Astrocyte of the spinal cord (primary cell): ENCODE data around the gene ZNF491.
"Not testable (repeated sequence)": the region's sequence is repeated elsewhere in the genome, so short reads cannot be mapped to it uniquely, and the experiment has no call there.

ENCODE experiments used
- DNase-seq: peaks from one replicate; pipeline ENCODE4 v3.0.0; 2011; ENCODE audit warnings: low read depth, low spot score
- H3K4me3 ChIP-seq: 2 replicates; pipeline ENCODE4 v1.5.1; 2011; ENCODE audit warnings: low read depth, mild to moderate bottlenecking, low read length, moderate library complexity
- in situ Hi-C: cut with HindIII; loops from 2 replicates; pipeline ENCODE4 v1.10.0; 2017; ENCODE audit warnings: low sequenced_read_pairs
- TF ChIP-seq, protein P1 (sequence below): IDR thresholded peaks from 2 replicates; pipeline ENCODE4 v1.5.1; 2012; ENCODE audit warnings: low read depth, mild to moderate bottlenecking, low read length, inconsistent platforms

Gene ZNF491

GRCh38 chr19:11763117-11763516, 35.2 kb upstream of the ZNF491 start:
- H3K4me3 ChIP-seq: no peak overlapping the region
- no peak for DNase-seq
- TF ChIP-seq, protein P1, sequence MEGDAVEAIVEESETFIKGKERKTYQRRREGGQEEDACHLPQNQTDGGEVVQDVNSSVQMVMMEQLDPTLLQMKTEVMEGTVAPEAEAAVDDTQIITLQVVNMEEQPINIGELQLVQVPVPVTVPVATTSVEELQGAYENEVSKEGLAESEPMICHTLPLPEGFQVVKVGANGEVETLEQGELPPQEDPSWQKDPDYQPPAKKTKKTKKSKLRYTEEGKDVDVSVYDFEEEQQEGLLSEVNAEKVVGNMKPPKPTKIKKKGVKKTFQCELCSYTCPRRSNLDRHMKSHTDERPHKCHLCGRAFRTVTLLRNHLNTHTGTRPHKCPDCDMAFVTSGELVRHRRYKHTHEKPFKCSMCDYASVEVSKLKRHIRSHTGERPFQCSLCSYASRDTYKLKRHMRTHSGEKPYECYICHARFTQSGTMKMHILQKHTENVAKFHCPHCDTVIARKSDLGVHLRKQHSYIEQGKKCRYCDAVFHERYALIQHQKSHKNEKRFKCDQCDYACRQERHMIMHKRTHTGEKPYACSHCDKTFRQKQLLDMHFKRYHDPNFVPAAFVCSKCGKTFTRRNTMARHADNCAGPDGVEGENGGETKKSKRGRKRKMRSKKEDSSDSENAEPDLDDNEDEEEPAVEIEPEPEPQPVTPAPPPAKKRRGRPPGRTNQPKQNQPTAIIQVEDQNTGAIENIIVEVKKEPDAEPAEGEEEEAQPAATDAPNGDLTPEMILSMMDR: no peak
- in situ Hi-C loops: no loop called here

GRCh38 chr19:11763611-11764010, 34.7 kb upstream of the ZNF491 start:
- TF ChIP-seq, protein P1: no peak
- DNase-seq: no peak
- H3K4me3 ChIP-seq: no peak overlapping the region
- in situ Hi-C loops: no loop called here

- peak within 1 kb of the TSS; percentile 88 for H3K4me3 ChIP-seq
- TF ChIP-seq, protein P1: no peak
- in situ Hi-C loops: no loop called here
- peak; percentile 94 for DNase-seq
Observed at GRCh38 chr19:11766597-11767591, 31.4 kb upstream of the ZNF491 start, which contains the start of gene ZNF441. ZNF441 (plus strand) TSS chr19:11767000; CDS start chr19:11767194, 194 bp downstream.

- TF ChIP-seq, protein P1: no peak
- no peak for DNase-seq
- in situ Hi-C loops: no loop called here
- H3K4me3 ChIP-seq: peak overlapping the region; percentile 88
Observed at GRCh38 chr19:11767633-11768133, 30.6 kb upstream of the ZNF491 start.

GRCh38 chr19:11769995-11770394, 28.3 kb upstream of the ZNF491 start:
- TF ChIP-seq, protein P1: no peak
- in situ Hi-C loops: no loop called here
- H3K4me3 ChIP-seq: no peak overlapping the region
- no peak for DNase-seq

GRCh38 chr19:11771520-11771919, 26.8 kb upstream of the ZNF491 start:
- H3K4me3 ChIP-seq, in situ Hi-C loops, DNase-seq: not testable (repeated sequence)

- in situ Hi-C loops: not testable (repeated sequence)
Observed at GRCh38 chr19:11776669-11777068, 21.7 kb upstream of the ZNF491 start.

More at GRCh38 chr19:11776669-11777068, 21.7 kb upstream of the ZNF491 start:
- DNase-seq, H3K4me3 ChIP-seq: not testable (repeated sequence)
